Lung microvascular endothelial cell (primary cell): Measurements from ENCODE around the gene SMTNL2. TPM values are rescaled to one million over a fixed set of nuclear protein-coding genes. Genes with fewer than 3 reads are reported as not detected.
A peak's percentile ranks its signal among the peaks of the same experiment; 100 is the strongest.

Experiments
- DNase-seq, 2 donors: peaks; one replicate each; pipeline versions ENCODE4 v3.0.0 to v3.0.0-alpha.2; 2010; ENCODE audit warnings: low read depth in 2 of 2
- total RNA-seq: library from RNA; depleted of rRNA; stranded (reverse); fragments of >200 nt; gene quantifications from 2 replicates; pipeline ENCODE4 v1.2.1, GENCODE V29; 2014

SMTNL2 gene
- total RNA-seq, 1 donor from 2014 or later: not detected

GRCh38 chr17:4545217-4545951, 38.9 kb upstream of the SMTNL2 start:
- DNase-seq: no peak

- DNase-seq: no peak
Observed at GRCh38 chr17:4547118-4547906, 37.0 kb upstream of the SMTNL2 start.

- DNase-seq: no peak
Observed at GRCh38 chr17:4548061-4548461, 36.3 kb upstream of the SMTNL2 start.

GRCh38 chr17:4548721-4549531, 35.4 kb upstream of the SMTNL2 start:
- no peak for DNase-seq

GRCh38 chr17:4549781-4550533, 34.4 kb upstream of the SMTNL2 start:
- DNase-seq: no peak

- no peak for DNase-seq
Observed at GRCh38 chr17:4550534-4551039, 33.7 kb upstream of the SMTNL2 start.

GRCh38 chr17:4551141-4551540, 33.2 kb upstream of the SMTNL2 start:
- DNase-seq: no peak

- DNase-seq: no peak
Observed at GRCh38 chr17:4551796-4552525, 32.4 kb upstream of the SMTNL2 start.

- DNase-seq: no peak
Observed at GRCh38 chr17:4553669-4554068, 30.7 kb upstream of the SMTNL2 start.

GRCh38 chr17:4554441-4554996, 29.8 kb upstream of the SMTNL2 start:
- no peak for DNase-seq

- DNase-seq: peak; percentile 95 to 97
Observed at GRCh38 chr17:4554997-4555799, 29.1 kb upstream of the SMTNL2 start, which contains the start of gene MYBBP1A. Gene MYBBP1A (minus strand): TSS chr17:4555384. CDS start chr17:4555324, 60 bp downstream.

- no peak for DNase-seq
Observed at GRCh38 chr17:4555873-4556759, 28.2 kb upstream of the SMTNL2 start.

- no peak for DNase-seq
Observed at GRCh38 chr17:4556996-4557395, 27.3 kb upstream of the SMTNL2 start.

- DNase-seq: no peak
Observed at GRCh38 chr17:4557626-4558346, 26.5 kb upstream of the SMTNL2 start.

- DNase-seq: no peak
Observed at GRCh38 chr17:4558347-4558971, 25.9 kb upstream of the SMTNL2 start.

- DNase-seq: no peak
Observed at GRCh38 chr17:4559139-4559791, 25.1 kb upstream of the SMTNL2 start.
